H1 (cell line): Measurements from ENCODE around the gene GSTO2. TPM values are rescaled to one million over a fixed set of nuclear protein-coding genes. Genes with fewer than 3 reads are reported as not detected.

Source experiments
- CTCF ChIA-PET: fragments of 300-600 bp; sonication (Branson Sonifier 250); formaldehyde crosslinking; loops from one replicate; lab custom pipeline; 2021; ENCODE audit not compliant: partially characterized antibody; lab: Charles Lee
- POLR2A ChIA-PET: fragments of 300-600 bp; sonication (Branson Sonifier 250); formaldehyde crosslinking; loops from one replicate; lab custom pipeline; 2021; ENCODE audit warnings: inconsistent platforms; ENCODE audit not compliant: partially characterized antibody; lab: Charles Lee
- DNase-seq, 2 experiments: peaks; one replicate each; pipeline versions ENCODE4 v3.0.0 to v3.0.0-alpha.2; 2010 to 2022; ENCODE audit warnings: low spot score in 2 of 2, low read depth in 1 of 2, mixed read lengths in 1 of 2
- FAIRE-seq: peaks from 2 replicates; lab custom pipeline; 2011; peaks lifted over from hg19 to GRCh38; lab: Jason Lieb, UNC
- H2AFZ ChIP-seq: 2 replicates; pipeline ENCODE4 v1.8.1; 2012; ENCODE audit warnings: low read length, inconsistent platforms
- H2AK5ac ChIP-seq: 2 replicates; pipeline ENCODE4 v1.6.1; 2013; ENCODE audit warnings: low read depth, low read length
- H2BK120ac ChIP-seq: replicated peaks from 2 replicates; pipeline ENCODE3; 2013; ENCODE audit warnings: low read depth, low read length, inconsistent platforms
- H2BK12ac ChIP-seq: 2 replicates; pipeline ENCODE4 v1.6.1; 2013; ENCODE audit warnings: low read depth, low read length
- H2BK15ac ChIP-seq: 2 replicates; pipeline ENCODE4 v1.6.1; 2013; ENCODE audit warnings: low read length
- H2BK20ac ChIP-seq: 2 replicates; pipeline ENCODE4 v1.6.1; 2013; ENCODE audit warnings: low read length
- H2BK5ac ChIP-seq: 2 replicates; pipeline ENCODE4 v1.6.1; 2013; ENCODE audit warnings: low read depth, low read length
- H3K14ac ChIP-seq: 2 replicates; pipeline ENCODE4 v1.6.1; 2013; ENCODE audit warnings: inconsistent platforms; ENCODE audit not compliant: insufficient read length
- H3K18ac ChIP-seq: 2 replicates; pipeline ENCODE4 v1.6.1; 2013; ENCODE audit warnings: low read length; ENCODE audit errors: extremely low read depth
- H3K23ac ChIP-seq: 2 replicates; pipeline ENCODE4 v1.6.1; 2013; ENCODE audit warnings: inconsistent platforms; ENCODE audit not compliant: insufficient read length
- H3K23me2 ChIP-seq: 2 replicates; pipeline ENCODE4 v1.6.1; 2013; ENCODE audit warnings: low read depth, low read length
- H3K27ac ChIP-seq: 2 replicates; pipeline ENCODE4 v1.6.1; 2011; ENCODE audit warnings: low read depth, low read length, inconsistent platforms
- H3K27me3 ChIP-seq, 4 experiments: replicated peaks in 1 of 4; 1 replicate in 1 of 4; 2 replicates in 3 of 4; pipeline versions ENCODE4 v1.6.1 to v1.8.1; 2011 to 2013; ENCODE audit warnings: low read length in 3 of 4, mild to moderate bottlenecking in 3 of 4, inconsistent platforms in 2 of 4, mixed read lengths in 2 of 4, moderate library complexity in 1 of 4; ENCODE audit not compliant: control insufficient read depth in 3 of 4, insufficient read depth in 3 of 4; ENCODE audit errors: extremely low read depth in 1 of 4
- H3K36me3 ChIP-seq, 4 experiments: 2 replicates each; pipeline versions ENCODE4 v1.6.1 to v1.8.1; 2011 to 2013; ENCODE audit warnings: mild to moderate bottlenecking in 4 of 4, low read length in 3 of 4, moderate library complexity in 2 of 4, control low read depth in 1 of 4, inconsistent platforms in 1 of 4; ENCODE audit not compliant: insufficient read depth in 4 of 4, control insufficient read depth in 2 of 4
- H3K4ac ChIP-seq: replicated peaks from 2 replicates; pipeline ENCODE3; 2013; ENCODE audit warnings: low read length, low read depth, mixed read lengths, inconsistent platforms; ENCODE audit not compliant: insufficient read length
- H3K4me1 ChIP-seq, 4 experiments: replicated peaks in 1 of 4; 1 replicate in 1 of 4; 2 replicates in 3 of 4; pipeline versions ENCODE4 v1.6.1 to v1.8.1; 2011 to 2013; ENCODE audit warnings: low read length in 3 of 4, inconsistent platforms in 2 of 4, mixed read lengths in 1 of 4; ENCODE audit not compliant: insufficient read depth in 4 of 4, control insufficient read depth in 3 of 4
- H3K4me2 ChIP-seq, 2 experiments: 2 replicates each; pipeline versions ENCODE4 v1.6.1 to v1.8.1; 2011 to 2013; ENCODE audit warnings: low read depth in 2 of 2, low read length in 2 of 2, control low read depth in 1 of 2, inconsistent platforms in 1 of 2, mild to moderate bottlenecking in 1 of 2; ENCODE audit not compliant: insufficient read depth in 1 of 2
- H3K4me3 ChIP-seq, 4 experiments: fragments of 200-600, 300-600 bp in 1 of 4; sonication (generic), shearing (Covaris generic), sonication (Bioruptor Twin) in 1 of 4; 2 replicates each; pipeline versions ENCODE4 v1.5.1 to v1.8.1; 2011 to 2016; ENCODE audit warnings: low read length in 4 of 4, low read depth in 3 of 4, control low read depth in 2 of 4, inconsistent platforms in 2 of 4, mild to moderate bottlenecking in 2 of 4, mixed read lengths in 1 of 4, moderate library complexity in 1 of 4; ENCODE audit not compliant: insufficient read depth in 2 of 4; ENCODE audit errors: extremely low read depth in 1 of 4
- H3K56ac ChIP-seq: replicated peaks from 2 replicates; pipeline ENCODE3; 2013; ENCODE audit warnings: low read depth, mild to moderate bottlenecking, mixed read lengths, low read length, inconsistent platforms; ENCODE audit not compliant: insufficient read length
- H3K79me1 ChIP-seq: 2 replicates; pipeline ENCODE4 v1.6.1; 2013; ENCODE audit warnings: low read depth, low read length, control low read depth
- H3K79me2 ChIP-seq, 2 experiments: 2 replicates each; pipeline versions ENCODE4 v1.6.1 to v1.8.1; 2012 to 2013; ENCODE audit warnings: low read length in 2 of 2, mild to moderate bottlenecking in 2 of 2, inconsistent platforms in 1 of 2; ENCODE audit not compliant: insufficient read depth in 2 of 2, control insufficient read depth in 1 of 2
- H3K9ac ChIP-seq, 4 experiments: replicated peaks in 1 of 4; 1 replicate in 1 of 4; 2 replicates in 3 of 4; pipeline versions ENCODE4 v1.6.1 to v1.8.1; 2011 to 2013; ENCODE audit warnings: low read depth in 3 of 4, low read length in 3 of 4, control low read depth in 2 of 4, mild to moderate bottlenecking in 2 of 4, moderate library complexity in 2 of 4, inconsistent platforms in 1 of 4; ENCODE audit errors: extremely low read depth in 1 of 4
- H3K9me3 ChIP-seq, 2 experiments: 2 replicates each; pipeline versions ENCODE4 v1.6.1 to v1.8.1; 2012 to 2013; ENCODE audit warnings: mild to moderate bottlenecking in 2 of 2, moderate library complexity in 2 of 2, control low read depth in 1 of 2, inconsistent platforms in 1 of 2, low read depth in 1 of 2, low read length in 1 of 2, mixed read lengths in 1 of 2; ENCODE audit not compliant: insufficient read depth in 2 of 2
- H4K20me1 ChIP-seq, 2 experiments: replicated peaks in 1 of 2; 2 replicates each; pipeline versions ENCODE3 to v1.8.1; 2011 to 2013; ENCODE audit warnings: inconsistent platforms in 2 of 2, low read length in 2 of 2, mild to moderate bottlenecking in 1 of 2; ENCODE audit not compliant: insufficient read depth in 2 of 2, control insufficient read depth in 1 of 2
- H4K5ac ChIP-seq: 2 replicates; pipeline ENCODE4 v1.6.1; 2013; ENCODE audit warnings: low read length, low read depth, mixed read lengths, inconsistent platforms; ENCODE audit not compliant: insufficient read length
- H4K8ac ChIP-seq: 2 replicates; pipeline ENCODE4 v1.8.0; 2013; ENCODE audit warnings: mild to moderate bottlenecking, moderate library complexity, low read length, inconsistent platforms; ENCODE audit not compliant: insufficient read depth; ENCODE audit errors: extremely low read depth
- H4K91ac ChIP-seq: replicated peaks from 2 replicates; pipeline ENCODE3; 2013; ENCODE audit warnings: low read length, mixed read lengths, inconsistent platforms; ENCODE audit not compliant: insufficient read length
- CTCF ChIP-seq, 3 experiments: IDR thresholded peaks; 1 replicate in 2 of 3; 2 replicates in 1 of 3; pipeline versions ENCODE4 v1.5.1 to v1.6.1; 2011; ENCODE audit warnings: low read length in 3 of 3, mild to moderate bottlenecking in 3 of 3, inconsistent platforms in 2 of 3, low read depth in 1 of 3, moderate library complexity in 1 of 3; ENCODE audit not compliant: insufficient read depth in 1 of 3; ENCODE audit errors: control extremely low read depth in 1 of 3
- EGR1 ChIP-seq: IDR thresholded peaks from 2 replicates; pipeline ENCODE4 v1.6.1; 2011; ENCODE audit warnings: low read depth, low read length, borderline replicate concordance
- KDM4A ChIP-seq: IDR thresholded peaks from one replicate; pipeline ENCODE4 v1.7.1; 2012; ENCODE audit warnings: low read depth, mild to moderate bottlenecking, moderate library complexity, low read length, inconsistent platforms; ENCODE audit not compliant: severe bottlenecking
- PHF8 ChIP-seq: fragments of 200-600 bp; sonication (generic); conservative IDR thresholded peaks from 2 replicates; pipeline ENCODE4 v1.7.1; 2012; ENCODE audit warnings: low read depth, mild to moderate bottlenecking, inconsistent platforms, low read length, moderate library complexity
- SIN3A ChIP-seq, 2 experiments: IDR thresholded peaks in 1 of 2; conservative IDR thresholded peaks in 1 of 2; 2 replicates each; pipeline ENCODE4 v1.6.1; 2011 to 2012; ENCODE audit warnings: low read length in 2 of 2, improper control_type of control experiment in 1 of 2, low read depth in 1 of 2, mild to moderate bottlenecking in 1 of 2
- USF2 ChIP-seq: IDR thresholded peaks from 2 replicates; pipeline ENCODE4 v1.6.1; 2011; ENCODE audit warnings: low read length, improper control_type of control experiment
- WGBS, 2 experiments: shearing (Covaris generic) in 1 of 2; methylation state at CpG; one replicate each; pipeline versions ENCODE4 v1.1.6 to v1.1.7; 2013 to 2015; ENCODE audit warnings: low lambda C conversion rate in 2 of 2, mixed read lengths in 2 of 2, inconsistent platforms in 1 of 2, low coverage in 1 of 2, missing lambda C conversion rate in 1 of 2; ENCODE audit not compliant: insufficient replicate concordance in 2 of 2, insufficient coverage in 1 of 2, insufficient read length in 1 of 2; ENCODE audit errors: extremely low coverage in 1 of 2, missing lambda C conversion rate in 1 of 2; 5-methylcytosine and 5-hydroxymethylcytosine counted together
- polyA plus RNA-seq, 7 experiments: library from polyadenylated mRNA; depleted of rRNA in 3 of 7; stranded (reverse) in 5 of 7; unstranded in 2 of 7; fragments of >200 nt in 5 of 7; fragments of 200-250 nt in 2 of 7; gene quantifications; 1 replicate in 5 of 7; 2 replicates in 1 of 7; 4 replicates in 1 of 7; pipeline versions ENCODE4 v1.2.1 to v1.2.3, GENCODE V29; 2011 to 2013; ENCODE audit warnings: missing spikeins in 2 of 7, mixed read lengths in 2 of 7
- total RNA-seq: library from RNA; stranded (reverse); fragmentation: NEBNext Ultra II Directional; extraction: Animal tissue kit (Norgen Biotek cat#: 25700); gene quantifications from 2 replicates; pipeline ENCODE4 v1.2.1, GENCODE V29; 2021

GSTO2 gene
- total and polyA plus RNA-seq, 2 of the 8 experiments (the other 6 are each of a cell fraction or from before 2014, with no cell fraction given) = 13.1 to 41.7 TPM

GRCh38 chr10:104353325-104354048 lies 84.5 kb downstream of the GSTO2 start, which contains the start of gene CFAP58:
Gene CFAP58, plus strand, starts transcription at chr10:104353833. Its CDS starts 65 bp downstream, at chr10:104353898.
- peak; percentile 87 for FAIRE-seq
- H3K56ac ChIP-seq = no peak within 1 kb of the TSS
- H2BK15ac ChIP-seq = 0 out of 2 replicates have a peak within 1 kb of the TSS, but pooled peaks have one; percentile 66
- H3K4me1 ChIP-seq = peaks cover 0 to 9% (median 1%) of the 10 kb centered on the region in 4 experiments; a peak in 2 of 7 replicates
- H3K4me2 ChIP-seq = peak within 1 kb of the TSS; percentile 74 to 98
- DNase-seq = peak; percentile 79 to 98
- H2BK5ac ChIP-seq = no peak within 1 kb of the TSS
- WGBS, 2 experiments = 14% methylated on average over 40 of the region's 43 CpGs; no CpG with 5 or more reads in 1 of the 2 experiments
- H3K79me1 ChIP-seq = no peaks in the 10 kb centered on the region
- no peaks in the 10 kb centered on the region for H3K36me3 ChIP-seq
- peaks cover 7% of the 10 kb centered on the region; the same call in 1 of the 2 replicates for H3K23me2 ChIP-seq
- H2AFZ ChIP-seq = peak within 1 kb of the TSS; percentile 97
- peak within 1 kb of the TSS; percentile 81 for H3K18ac ChIP-seq
- no peak within 1 kb of the TSS for H3K23ac ChIP-seq
- peak within 1 kb of the TSS in 1 of 4 experiments; percentile 64; a peak in 1 of 7 replicates for H3K9ac ChIP-seq
- POLR2A ChIA-PET = interaction anchor here (0.7 to 2.2 kb wide), 5 partner anchors 48 to 100 kb away, joined by 3 to 5 read pairs (median 3); no protein-coding TSS in a partner anchor
- H4K8ac ChIP-seq = no peak within 1 kb of the TSS
- no peaks in the 10 kb centered on the region for H3K9me3 ChIP-seq
- H2BK12ac ChIP-seq = no peak within 1 kb of the TSS
- no peak within 1 kb of the TSS for H2AK5ac ChIP-seq
- no peaks in the 10 kb centered on the region for H4K20me1 ChIP-seq
- H3K27me3 ChIP-seq = peaks cover 5 to 13% (median 10%) of the 10 kb centered on the region in 4 experiments
- H4K91ac ChIP-seq = no peak within 1 kb of the TSS
- H3K14ac ChIP-seq = no peak within 1 kb of the TSS
- H3K79me2 ChIP-seq = no peaks in the 10 kb centered on the region
- H3K4ac ChIP-seq = no peak within 1 kb of the TSS
- peak within 1 kb of the TSS; percentile 35 to 71 (median 52); a peak in 7 of 8 replicates for H3K4me3 ChIP-seq
- H3K27ac ChIP-seq = no peak within 1 kb of the TSS
- no peak within 1 kb of the TSS for H2BK20ac ChIP-seq
- H2BK120ac ChIP-seq = no peak within 1 kb of the TSS
- CTCF ChIA-PET = interaction anchor here (0.6 to 17.2 kb wide), 25 partner anchors 9 to 296 kb away, joined by 3 to 379 read pairs (median 4); no protein-coding TSS in a partner anchor
- no peak within 1 kb of the TSS for H4K5ac ChIP-seq
- TF ChIP-seq EGR1 = peak; percentile 50; the same call in 1 of the 2 replicates
- TF ChIP-seq PHF8 = 0 out of 2 replicates have a peak, but pooled peaks have one; percentile 31
- TF ChIP-seq USF2 = no peak
- TF ChIP-seq SIN3A (conservative IDR thresholded peaks at IDR 0.05 in 1 of 2, IDR thresholded peaks at IDR 0.05 in 1 of 2; ENCODE audit: low read depth in 1 of 2, low read length in 2 of 2) = peak; percentile 82 to 98; a peak in 3 of 4 replicates
- TF ChIP-seq KDM4A = peak; percentile 32
- peak; percentile 67 to 80 (median 69) for TF ChIP-seq CTCF (IDR thresholded peaks at IDR 0.05; ENCODE audit: control extremely low read depth in 1 of 3, insufficient read depth in 1 of 3, low read depth in 1 of 3, low read length in 3 of 3)
